Measurements from ENCODE around the gene PCDHB6. TPM values are rescaled to one million over a fixed set of nuclear protein-coding genes. Genes with fewer than 3 reads are reported as not detected.
"Not testable (repeated sequence)": the region's sequence is repeated elsewhere in the genome, so short reads cannot be mapped to it uniquely, and the experiment has no call there.

PCDHB6 gene
- total RNA-seq, 2 donors from 2014 or later: 0.95 to 1.6 TPM

GRCh38 chr5:141155540-141156374 is 5.9 kb downstream of the PCDHB6 start:
- intact Hi-C loops (cut with DNase I): no loop called here

GRCh38 chr5:141157356-141157755 is 7.5 kb downstream of the PCDHB6 start:
- intact Hi-C loops (cut with DNase I); DNase-seq (ENCODE audit: low spot score): not testable (repeated sequence)

More at GRCh38 chr5:141155540-141156374, 5.9 kb downstream of the PCDHB6 start:
- DNase-seq (ENCODE audit: low spot score): no peak

DNA sequence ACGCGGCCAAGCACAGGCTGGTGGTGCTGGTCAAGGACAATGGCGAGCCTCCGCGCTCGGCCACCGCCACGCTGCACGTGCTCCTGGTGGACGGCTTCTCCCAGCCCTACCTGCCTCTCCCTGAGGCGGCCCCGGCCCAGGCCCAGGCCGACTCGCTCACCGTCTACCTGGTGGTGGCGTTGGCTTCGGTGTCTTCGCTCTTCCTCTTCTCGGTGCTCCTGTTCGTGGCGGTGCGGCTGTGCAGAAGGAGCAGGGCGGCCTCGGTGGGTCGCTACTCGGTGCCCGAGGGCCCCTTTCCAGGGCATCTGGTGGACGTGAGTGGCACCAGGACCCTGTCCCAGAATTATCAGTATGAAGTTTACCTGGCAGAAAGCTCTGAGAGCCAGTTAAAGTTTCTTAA is 8.0 kb downstream of the PCDHB6 start:
- DNase-seq (ENCODE audit: low spot score); intact Hi-C loops (cut with DNase I): not testable (repeated sequence)

- intact Hi-C loops (cut with DNase I): no loop called here
- no peak for DNase-seq (ENCODE audit: low spot score)
Measured at GRCh38 chr5:141172381-141173204, 22.7 kb downstream of the PCDHB6 start, which contains the start of gene PCDHB7. PCDHB7 (plus strand) TSS chr5:141172644; CDS start chr5:141172836, 192 bp downstream.

- intact Hi-C loops (cut with DNase I): not testable (repeated sequence)
Measured at GRCh38 chr5:141174291-141175104, 24.6 kb downstream of the PCDHB6 start.

DNA sequence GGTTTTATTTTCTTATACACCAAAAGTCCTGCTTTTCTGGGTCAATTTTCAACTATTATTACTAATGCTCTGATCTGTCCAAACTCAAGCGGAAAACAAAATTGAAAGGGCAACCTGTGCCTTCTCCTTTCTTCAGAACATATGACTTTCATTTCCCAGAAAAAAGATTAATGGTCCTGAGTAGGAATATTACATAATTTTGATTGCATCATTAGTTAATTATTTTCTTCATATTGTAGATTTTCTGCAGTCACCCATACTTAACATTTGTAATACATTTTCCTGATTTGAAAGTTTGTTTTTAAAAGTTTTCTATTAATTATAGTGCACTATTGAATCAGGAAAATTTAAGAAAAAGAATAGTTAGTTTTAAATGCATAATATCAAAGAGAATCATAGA is 26.1 kb downstream of the PCDHB6 start:
- no peak for DNase-seq (ENCODE audit: low spot score)
- intact Hi-C loops (cut with DNase I): no loop called here

More at GRCh38 chr5:141174291-141175104, 24.6 kb downstream of the PCDHB6 start:
- DNase-seq (ENCODE audit: low spot score): not testable (repeated sequence)

DNA sequence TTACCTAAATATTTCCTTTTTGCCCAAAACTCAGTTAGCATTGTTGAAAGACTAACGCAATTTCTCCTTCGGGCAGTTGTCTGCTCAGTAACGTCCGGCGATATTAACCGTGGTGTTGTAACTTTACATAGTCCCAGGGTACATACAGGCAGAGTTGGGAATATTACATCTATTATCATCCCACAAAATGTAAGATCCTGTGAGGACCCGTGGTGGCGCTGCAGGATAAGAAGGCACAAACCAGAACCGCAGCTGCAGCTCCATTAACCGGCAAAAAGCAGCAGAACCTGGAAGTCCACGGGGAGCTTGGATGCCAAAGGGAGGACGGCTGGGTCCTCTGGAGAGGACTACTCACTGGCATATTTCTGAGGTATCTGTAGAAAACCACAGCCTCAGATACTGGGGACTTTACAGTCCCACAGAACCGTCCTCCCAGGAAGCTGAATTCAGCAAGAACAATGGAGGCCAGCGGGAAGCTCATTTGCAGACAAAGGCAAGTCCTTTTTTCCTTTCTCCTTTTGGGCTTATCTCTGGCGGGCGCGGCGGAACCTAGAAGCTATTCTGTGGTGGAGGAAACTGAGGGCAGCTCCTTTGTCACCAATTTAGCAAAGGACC is 27.8 kb downstream of the PCDHB6 start, which contains the start of gene PCDHB8:
PCDHB8 (plus strand) TSS at position 214 of the 615 bp plus-strand sequence; CDS start at position 459, 245 bp downstream.
- DNase-seq (ENCODE audit: low spot score); intact Hi-C loops (cut with DNase I): not testable (repeated sequence)

DNA sequence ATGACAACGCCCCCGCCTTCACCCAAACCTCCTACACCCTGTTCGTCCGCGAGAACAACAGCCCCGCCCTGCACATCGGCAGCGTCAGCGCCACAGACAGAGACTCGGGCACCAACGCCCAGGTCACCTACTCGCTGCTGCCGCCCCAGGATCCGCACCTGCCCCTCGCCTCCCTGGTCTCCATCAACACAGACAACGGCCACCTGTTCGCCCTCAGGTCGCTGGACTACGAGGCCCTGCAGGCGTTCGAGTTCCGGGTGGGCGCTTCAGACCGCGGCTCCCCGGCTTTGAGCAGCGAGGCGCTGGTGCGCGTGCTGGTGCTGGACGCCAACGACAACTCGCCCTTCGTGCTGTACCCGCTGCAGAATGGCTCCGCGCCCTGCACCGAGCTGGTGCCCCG is 29.5 kb downstream of the PCDHB6 start:
- intact Hi-C loops (cut with DNase I); DNase-seq (ENCODE audit: low spot score): not testable (repeated sequence)

DNA sequence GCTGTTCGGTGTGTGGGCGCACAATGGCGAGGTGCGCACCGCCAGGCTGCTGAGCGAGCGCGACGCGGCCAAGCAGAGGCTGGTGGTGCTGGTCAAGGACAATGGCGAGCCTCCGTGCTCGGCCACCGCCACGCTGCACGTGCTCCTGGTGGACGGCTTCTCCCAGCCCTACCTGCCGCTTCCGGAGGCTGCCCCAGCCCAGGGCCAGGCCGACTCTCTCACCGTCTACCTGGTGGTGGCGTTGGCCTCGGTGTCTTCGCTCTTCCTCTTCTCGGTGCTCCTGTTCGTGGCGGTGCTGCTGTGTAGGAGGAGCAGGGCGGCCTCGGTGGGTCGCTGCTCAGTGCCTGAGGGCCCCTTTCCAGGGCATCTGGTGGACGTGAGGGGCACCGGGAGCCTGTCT is 30.0 kb downstream of the PCDHB6 start:
- DNase-seq (ENCODE audit: low spot score); intact Hi-C loops (cut with DNase I): not testable (repeated sequence)

- intact Hi-C loops (cut with DNase I): no loop called here
- DNase-seq (ENCODE audit: low spot score): no peak
Measured at GRCh38 chr5:141180313-141180712, 30.5 kb downstream of the PCDHB6 start.

- intact Hi-C loops (cut with DNase I): no loop called here
- DNase-seq (ENCODE audit: low spot score): no peak
Measured at GRCh38 chr5:141182248-141182647, 32.4 kb downstream of the PCDHB6 start, which contains the start of gene PCDHB16. PCDHB16 (plus strand) TSS chr5:141182387; CDS start chr5:141182560, 173 bp downstream.

DNA sequence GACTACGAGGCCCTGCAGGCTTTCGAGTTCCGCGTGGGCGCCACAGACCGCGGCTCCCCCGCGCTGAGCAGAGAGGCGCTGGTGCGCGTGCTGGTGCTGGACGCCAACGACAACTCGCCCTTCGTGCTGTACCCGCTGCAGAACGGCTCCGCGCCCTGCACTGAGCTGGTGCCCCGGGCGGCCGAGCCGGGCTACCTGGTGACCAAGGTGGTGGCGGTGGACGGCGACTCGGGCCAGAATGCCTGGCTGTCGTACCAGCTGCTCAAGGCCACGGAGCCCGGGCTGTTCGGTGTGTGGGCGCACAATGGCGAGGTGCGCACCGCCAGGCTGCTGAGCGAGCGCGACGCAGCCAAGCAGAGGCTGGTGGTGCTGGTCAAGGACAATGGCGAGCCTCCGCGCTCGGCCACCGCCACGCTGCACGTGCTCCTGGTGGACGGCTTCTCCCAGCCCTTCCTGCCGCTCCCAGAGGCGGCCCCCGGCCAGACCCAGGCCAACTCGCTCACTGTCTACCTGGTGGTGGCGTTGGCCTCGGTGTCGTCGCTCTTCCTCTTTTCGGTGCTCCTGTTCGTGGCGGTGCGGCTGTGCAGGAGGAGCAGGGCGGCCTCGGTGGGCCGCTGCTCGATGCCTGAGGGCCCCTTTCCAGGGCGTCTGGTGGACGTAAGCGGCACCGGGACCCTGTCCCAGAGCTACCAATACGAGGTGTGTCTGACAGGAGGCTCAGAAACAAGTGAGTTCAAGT is 34.4 kb downstream of the PCDHB6 start:
- DNase-seq (ENCODE audit: low spot score); intact Hi-C loops (cut with DNase I): not testable (repeated sequence)

GRCh38 chr5:141186897-141187512 is 37.1 kb downstream of the PCDHB6 start, which contains the start of gene PCDHB9:
PCDHB9 (plus strand) TSS chr5:141187161; CDS start chr5:141187319, 158 bp downstream.
- intact Hi-C loops (cut with DNase I): no loop called here
- no peak for DNase-seq (ENCODE audit: low spot score)

- DNase-seq (ENCODE audit: low spot score); intact Hi-C loops (cut with DNase I): not testable (repeated sequence)
Measured at GRCh38 chr5:141188682-141189081, 38.8 kb downstream of the PCDHB6 start.

- intact Hi-C loops (cut with DNase I); DNase-seq (ENCODE audit: low spot score): not testable (repeated sequence)
Measured at GRCh38 chr5:141189131-141189530, 39.3 kb downstream of the PCDHB6 start.

GRCh38 chr5:141192110-141192725 is 42.4 kb downstream of the PCDHB6 start, which contains the start of gene PCDHB10:
PCDHB10 (plus strand) TSS chr5:141192353; CDS start chr5:141192553, 200 bp downstream.
- intact Hi-C loops (cut with DNase I): no loop called here
- no peak for DNase-seq (ENCODE audit: low spot score)

DNA sequence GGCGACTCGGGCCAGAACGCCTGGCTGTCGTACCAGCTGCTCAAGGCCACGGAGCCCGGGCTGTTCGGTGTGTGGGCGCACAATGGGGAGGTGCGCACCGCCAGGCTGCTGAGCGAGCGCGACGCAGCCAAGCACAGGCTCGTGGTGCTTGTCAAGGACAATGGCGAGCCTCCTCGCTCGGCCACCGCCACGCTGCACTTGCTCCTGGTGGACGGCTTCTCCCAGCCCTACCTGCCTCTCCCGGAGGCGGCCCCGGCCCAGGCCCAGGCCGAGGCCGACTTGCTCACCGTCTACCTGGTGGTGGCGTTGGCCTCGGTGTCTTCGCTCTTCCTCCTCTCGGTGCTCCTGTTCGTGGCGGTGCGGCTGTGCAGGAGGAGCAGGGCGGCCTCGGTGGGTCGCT is 44.5 kb downstream of the PCDHB6 start:
- DNase-seq (ENCODE audit: low spot score); intact Hi-C loops (cut with DNase I): not testable (repeated sequence)

Measured in posterior vena cava (tissue), 2 donors.